HG02763 (cell line): ENCODE results near the gene PAWR.

Experiments
- ATAC-seq: cut with Tn5 transposase; IDR thresholded peaks from one replicate; pipeline ENCODE4 v1.9.1; 2021; ENCODE audit warnings: mild to moderate bottlenecking, moderate library complexity; ENCODE audit not compliant: unreplicated experiment

The PAWR gene, protein sequence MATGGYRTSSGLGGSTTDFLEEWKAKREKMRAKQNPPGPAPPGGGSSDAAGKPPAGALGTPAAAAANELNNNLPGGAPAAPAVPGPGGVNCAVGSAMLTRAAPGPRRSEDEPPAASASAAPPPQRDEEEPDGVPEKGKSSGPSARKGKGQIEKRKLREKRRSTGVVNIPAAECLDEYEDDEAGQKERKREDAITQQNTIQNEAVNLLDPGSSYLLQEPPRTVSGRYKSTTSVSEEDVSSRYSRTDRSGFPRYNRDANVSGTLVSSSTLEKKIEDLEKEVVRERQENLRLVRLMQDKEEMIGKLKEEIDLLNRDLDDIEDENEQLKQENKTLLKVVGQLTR

DNA sequence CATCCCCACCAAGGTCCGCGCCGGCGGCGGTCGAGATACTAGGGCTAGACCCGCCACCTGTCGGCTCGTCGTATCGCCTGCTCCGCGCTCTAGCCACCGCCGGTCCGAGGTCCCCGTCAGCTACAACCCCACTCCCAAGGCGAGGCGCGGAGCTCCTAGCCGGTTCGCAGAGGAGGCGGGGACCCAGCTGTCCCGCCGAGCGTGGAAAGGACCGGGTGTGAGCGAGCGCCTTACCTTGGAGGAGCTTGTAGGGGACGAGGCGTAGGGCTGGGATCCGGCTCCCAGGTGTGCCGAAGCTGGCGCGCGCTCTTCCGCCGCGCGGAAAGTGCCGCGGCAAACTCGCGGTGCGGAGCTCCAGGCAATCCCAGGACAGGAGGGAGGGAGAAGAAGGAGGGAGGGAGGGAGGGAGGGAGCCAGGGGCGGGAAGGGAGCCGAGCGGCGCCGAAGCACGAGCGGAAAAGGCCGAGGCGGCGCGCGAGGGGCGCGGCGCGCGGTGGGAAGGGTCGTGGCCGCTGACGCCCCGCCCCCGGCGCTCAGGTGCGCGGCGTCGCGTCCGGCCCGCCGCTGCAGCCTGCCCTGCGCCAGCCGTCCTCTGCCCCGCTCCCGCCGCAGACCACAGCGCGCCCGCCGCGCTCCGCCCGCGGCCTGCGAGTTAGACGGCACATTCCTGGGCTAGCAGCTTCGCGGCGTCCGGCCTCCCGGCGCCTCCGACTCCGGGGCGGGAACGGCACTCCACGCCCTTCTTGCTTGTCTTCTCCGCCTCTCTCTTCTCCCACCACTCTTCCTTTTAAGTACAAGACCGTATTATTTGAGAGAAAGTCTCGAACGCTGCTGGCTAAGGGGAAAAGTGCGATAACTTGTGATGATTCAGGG, at the start of gene PAWR:
Gene PAWR (minus strand): TSS at position 327 of the 873 bp plus-strand sequence. CDS start 720 bp downstream, outside the sequence.
- peak; percentile 57 for ATAC-seq

- ATAC-seq = peak; percentile 74
Observed at GRCh38 chr12:79737875-79738718, 47.3 kb upstream of the PAWR start.

- ATAC-seq = no peak
Observed at GRCh38 chr12:79732638-79733037, 41.9 kb upstream of the PAWR start.

DNA sequence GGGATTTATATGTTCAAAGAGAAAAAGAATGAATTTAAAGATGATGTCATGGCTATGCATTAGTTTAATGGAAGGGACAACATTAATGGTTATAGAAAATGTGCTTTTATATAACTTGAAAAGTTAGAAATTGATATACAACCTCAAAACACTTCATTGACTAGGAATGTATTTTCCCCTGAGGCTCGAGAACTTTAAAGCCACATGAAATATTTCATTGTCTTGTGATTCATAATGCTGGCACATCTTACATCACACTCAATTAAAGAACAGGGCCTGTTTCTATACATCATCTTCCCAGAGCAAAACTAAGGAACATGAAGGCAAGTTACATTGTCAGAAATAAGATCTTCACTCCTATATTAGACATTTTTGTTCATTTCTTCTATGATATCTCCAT, 35.2 kb upstream of the PAWR start:
- no peak for ATAC-seq

GRCh38 chr12:79717006-79717405, 26.2 kb upstream of the PAWR start:
- ATAC-seq = no peak

GRCh38 chr12:79715308-79715707, 24.5 kb upstream of the PAWR start:
- ATAC-seq = no peak

- no peak for ATAC-seq
Observed at GRCh38 chr12:79710707-79711483, 20.1 kb upstream of the PAWR start.

DNA sequence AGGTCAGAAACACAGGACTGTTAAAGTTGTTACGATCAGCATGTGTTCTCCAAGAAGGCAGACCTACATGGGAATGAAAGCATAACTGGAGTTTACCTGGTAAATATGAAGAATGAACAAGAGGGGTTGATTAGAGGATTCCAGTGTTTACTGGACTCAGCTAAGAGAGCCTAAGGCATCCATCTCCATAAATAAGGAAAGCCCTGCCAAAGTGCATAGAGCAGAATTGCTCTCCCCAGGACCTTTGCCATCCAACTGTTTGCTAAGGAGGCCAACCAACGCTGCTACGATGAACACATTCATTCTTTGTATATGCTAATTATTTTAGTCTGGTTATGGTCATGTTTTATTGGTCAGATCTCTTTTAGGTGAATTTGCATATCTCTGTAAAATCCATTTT, 17.1 kb upstream of the PAWR start:
- no peak for ATAC-seq

- no peak for ATAC-seq
Observed at GRCh38 chr12:79706676-79707075, 15.9 kb upstream of the PAWR start.

DNA sequence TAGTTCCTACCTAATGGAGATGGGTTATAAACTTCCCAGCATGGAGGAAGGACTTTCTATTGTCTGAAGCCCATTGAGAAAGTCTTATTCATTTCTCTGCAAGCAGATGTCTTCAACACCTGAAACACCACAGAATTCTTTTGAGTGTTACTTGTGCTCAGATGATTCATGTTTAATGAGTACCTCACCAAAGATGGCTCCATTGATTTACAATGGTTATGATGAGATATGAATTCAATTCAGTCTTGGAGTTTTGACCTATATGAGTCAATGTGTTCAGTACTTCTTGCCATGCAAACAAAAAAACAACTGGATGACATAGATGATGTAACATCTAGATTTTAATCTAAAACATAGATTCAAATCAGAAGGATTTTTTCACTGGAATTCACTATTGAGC, 15.4 kb upstream of the PAWR start:
- ATAC-seq = no peak

- ATAC-seq = no peak
Observed at GRCh38 chr12:79698966-79699365, 8.2 kb upstream of the PAWR start.

GRCh38 chr12:79696416-79696815, 5.7 kb upstream of the PAWR start:
- ATAC-seq = no peak

DNA sequence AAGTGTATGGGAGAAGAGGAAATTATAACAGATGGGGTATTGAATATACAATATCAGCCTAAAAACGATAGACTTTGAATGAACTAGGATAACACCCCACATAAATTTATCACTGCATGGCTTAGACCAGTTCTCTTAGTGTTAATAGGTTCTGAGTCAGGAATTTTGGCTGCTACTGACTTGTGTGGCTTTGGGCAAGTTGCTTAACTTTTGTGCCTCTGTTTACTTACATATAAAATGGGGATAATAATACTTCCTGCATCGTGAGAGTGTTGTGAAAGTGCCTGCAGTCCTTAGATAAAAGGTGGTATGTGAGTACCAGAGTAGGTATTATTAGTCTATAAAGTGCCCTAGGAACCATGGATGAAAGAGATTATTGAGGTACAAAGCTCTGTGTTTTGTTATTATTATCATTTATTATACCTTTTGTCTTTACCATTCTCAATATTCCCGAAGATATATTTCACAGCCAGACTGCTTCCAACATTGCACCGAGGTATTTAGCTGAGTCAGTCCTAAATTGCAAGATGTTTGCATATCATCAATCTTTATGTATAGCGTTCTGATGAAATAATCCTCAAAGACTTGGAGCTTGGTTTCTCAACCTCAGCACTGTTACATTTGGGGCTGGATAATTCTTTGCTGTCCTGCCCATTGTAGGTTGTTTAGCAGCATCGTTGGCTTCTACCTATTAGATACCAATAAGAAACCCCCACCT, 2.3 kb upstream of the PAWR start:
- ATAC-seq = no peak

DNA sequence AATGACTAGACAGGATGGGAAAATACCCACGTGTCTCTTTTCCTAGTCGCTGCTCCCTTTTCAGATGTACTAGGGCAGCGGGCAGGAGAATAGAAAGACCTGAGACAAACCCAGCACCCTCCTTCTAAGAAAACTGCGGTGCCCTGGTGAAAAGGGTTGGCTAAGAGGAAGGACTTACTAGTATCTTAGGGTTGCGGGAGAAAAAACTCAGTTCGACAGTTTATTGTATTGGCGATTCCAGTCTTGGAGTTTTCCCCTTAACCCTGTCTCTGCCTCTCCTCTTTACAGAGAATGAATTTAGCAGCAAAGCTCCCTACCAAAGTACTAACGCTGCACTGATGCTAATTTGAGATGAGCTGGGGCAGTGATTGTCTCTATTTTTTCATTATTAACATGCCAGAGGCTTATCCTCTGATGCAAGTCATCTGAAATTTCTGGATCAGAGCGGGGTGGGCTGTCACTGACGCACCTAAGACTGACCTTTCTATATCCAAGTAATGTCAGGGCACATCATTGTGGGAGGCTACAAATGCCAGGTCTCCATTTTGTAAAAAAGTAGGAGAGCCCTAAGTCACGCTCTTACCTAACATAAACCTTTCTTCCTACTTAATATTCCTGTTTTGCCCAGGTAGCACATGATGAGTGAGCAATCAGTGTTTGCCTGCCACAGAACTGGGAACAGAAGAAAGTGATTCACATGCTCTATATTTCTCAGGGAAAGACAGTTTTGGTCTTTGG, 916 bp upstream of the PAWR start:
- no peak for ATAC-seq

DNA sequence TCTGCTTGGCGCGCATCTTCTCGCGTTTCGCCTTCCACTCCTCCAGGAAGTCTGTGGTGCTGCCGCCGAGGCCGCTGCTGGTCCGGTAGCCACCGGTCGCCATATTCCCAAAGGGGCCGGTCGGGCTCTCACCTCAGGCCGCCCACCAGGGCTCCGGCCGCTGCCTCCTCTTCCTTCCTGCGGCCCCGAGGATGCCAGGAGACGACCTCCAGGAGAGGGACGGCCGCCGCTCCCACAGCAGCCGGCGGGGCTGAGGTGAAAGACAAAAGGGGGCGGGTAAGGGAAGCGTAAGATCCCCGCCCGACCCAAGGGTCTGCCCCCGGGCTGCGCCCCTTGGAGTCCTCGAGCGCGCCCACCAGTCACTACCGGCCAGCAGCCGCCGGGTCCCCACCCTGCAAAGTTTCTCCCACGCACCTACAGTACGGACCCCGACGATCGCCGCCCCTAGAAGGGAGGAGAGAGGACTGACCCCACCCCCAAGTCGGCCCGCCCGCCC, 574 bp downstream of the PAWR start:
- ATAC-seq = peak; percentile 25

GRCh38 chr12:79689477-79690141, 1.2 kb downstream of the PAWR start:
- peak; percentile 24 for ATAC-seq

GRCh38 chr12:79689061-79689476, 1.7 kb downstream of the PAWR start:
- ATAC-seq = no peak

- ATAC-seq = no peak
Observed at GRCh38 chr12:79688376-79689060, 2.2 kb downstream of the PAWR start.
